HG02678 (cell line): ENCODE measurements around the gene FANCC.

ENCODE experiments used
- ATAC-seq: cut with Tn5 transposase; IDR thresholded peaks from one replicate; pipeline ENCODE4 v1.9.1; 2021; ENCODE audit warnings: mild to moderate bottlenecking, moderate library complexity; ENCODE audit not compliant: unreplicated experiment

FANCC gene

DNA sequence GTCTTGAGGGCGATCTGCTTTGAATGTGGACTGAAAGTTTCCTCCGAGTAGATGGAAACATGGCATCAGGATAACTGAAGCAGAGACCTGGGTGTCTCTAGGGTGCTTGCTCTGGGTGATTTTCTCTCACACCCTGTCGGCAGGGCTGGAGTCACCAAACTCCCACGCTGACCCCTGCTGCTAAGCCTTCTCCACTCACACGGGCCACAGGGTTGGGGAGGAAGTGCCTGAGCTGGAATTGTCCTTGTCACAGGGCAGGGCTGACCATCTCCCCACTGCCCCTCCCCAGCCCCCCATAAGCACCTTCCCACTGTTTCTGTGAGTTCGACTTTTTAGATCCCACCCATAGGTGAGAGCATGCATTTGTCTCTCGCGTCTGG lies 212.9 kb downstream of the FANCC start:
- no peak for ATAC-seq

- no peak for ATAC-seq
These were observed 213.5 kb downstream of the FANCC start for GRCh38 chr9:95103871-95104580.

DNA sequence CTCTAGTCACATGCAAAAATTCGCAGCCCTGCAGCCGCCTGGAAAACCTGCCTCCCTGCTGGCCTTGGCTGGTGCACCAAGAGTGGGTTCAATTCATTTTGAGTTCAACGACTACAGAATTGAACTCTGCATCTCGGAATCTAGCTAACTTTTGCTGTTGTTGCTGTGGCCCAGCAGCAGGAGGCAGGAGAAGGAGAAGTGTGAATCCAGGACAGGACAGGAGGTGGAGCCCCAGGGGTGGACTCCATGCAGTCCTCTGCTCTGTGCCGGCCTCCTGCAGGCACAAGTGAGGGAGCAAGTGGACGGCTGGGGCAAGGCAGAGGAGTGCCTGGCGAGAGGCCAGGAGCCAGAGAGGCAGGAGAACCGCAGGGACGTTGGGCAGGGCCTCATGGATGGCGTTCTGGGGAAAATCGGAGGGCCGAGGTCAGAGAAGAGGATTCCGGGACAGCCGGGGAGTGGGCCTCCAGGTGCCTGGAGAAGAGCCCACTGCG lies 214.2 kb downstream of the FANCC start:
- no peak for ATAC-seq

GRCh38 chr9:95102572-95102971 lies 214.9 kb downstream of the FANCC start:
- ATAC-seq = no peak

DNA sequence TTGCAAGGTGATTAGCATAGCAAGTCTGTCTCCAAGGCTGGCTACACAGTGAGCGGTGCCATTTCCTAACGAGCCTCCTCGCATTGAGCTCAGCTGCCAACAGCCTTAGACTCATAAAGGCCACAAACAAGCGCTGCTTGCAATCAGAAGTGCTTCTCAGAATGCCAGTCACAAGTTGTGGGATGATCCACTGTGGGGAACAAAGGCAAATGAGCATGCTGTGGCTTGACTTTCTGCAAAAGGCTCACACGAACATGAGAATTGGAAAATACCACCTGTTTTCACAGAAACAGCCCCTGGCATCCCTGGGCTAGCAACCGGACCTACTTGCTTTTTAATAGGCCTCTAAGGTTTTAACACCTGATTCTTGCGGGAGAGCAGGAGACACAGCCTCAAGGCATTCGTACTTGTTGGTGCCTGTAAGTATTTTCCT lies 215.5 kb downstream of the FANCC start:
- no peak for ATAC-seq

GRCh38 chr9:95101326-95101725 lies 216.2 kb downstream of the FANCC start:
- ATAC-seq = no peak

DNA sequence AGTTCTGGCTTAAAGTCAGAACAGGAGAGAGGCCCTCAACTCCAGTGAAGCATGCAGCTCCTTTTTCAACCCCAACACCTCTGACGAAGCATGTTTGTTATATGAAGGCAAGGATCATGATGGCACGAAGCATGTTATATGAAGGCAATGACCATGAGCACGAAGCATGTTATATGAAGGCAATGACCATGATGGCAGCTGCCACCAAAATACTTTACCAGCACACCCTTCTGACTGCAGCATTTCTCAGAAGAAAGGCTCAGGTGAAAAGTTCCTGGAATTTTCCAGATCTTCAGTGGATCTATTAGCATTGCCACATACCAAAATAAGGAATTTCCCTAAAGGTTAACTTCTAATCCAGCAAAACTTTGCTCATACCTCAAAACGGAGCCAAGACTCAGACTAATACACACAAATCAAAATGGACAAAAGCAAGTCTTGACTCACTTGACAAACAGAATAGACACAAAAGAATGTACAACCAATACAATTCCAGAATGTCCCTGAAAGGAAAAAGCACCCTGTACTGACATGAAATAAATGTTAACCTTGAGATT lies 217.4 kb downstream of the FANCC start:
- no peak for ATAC-seq

DNA sequence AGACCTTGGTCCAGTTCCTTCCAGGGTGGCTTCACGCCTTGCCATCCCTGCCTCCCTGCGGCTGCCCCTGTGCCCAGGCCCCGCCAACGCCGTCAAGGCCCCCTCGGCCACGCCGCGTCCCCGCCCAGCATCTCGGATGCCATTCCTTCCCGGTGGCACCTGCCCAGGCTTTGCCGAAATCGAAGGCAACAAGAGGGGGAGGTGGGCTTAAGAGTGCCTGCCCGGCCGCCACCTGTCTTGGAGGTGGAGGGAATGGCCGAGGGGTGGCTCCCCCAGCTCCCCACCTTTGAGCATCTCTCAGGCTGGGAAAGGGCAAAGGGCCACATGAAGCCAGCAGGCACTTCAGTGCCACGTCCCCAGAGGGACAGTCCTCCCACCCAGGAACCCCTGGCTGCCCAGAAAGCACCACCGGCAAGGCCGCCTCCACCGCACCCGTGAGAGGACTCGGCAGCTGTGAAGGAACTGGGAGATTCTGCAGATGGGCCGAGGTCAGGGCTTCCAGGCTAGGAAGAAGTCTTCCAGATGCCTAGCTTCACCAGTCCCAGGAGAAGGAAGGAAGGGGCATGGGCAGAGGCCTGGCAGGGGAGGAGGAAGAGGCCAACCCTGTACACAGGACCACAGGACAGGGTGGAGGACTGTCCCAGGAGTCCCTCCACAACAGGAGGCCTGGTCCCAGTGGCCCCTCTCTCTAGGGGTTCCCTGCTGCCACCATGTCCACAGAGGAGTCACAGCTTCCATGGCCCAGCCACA lies 218.0 kb downstream of the FANCC start:
- no peak for ATAC-seq

DNA sequence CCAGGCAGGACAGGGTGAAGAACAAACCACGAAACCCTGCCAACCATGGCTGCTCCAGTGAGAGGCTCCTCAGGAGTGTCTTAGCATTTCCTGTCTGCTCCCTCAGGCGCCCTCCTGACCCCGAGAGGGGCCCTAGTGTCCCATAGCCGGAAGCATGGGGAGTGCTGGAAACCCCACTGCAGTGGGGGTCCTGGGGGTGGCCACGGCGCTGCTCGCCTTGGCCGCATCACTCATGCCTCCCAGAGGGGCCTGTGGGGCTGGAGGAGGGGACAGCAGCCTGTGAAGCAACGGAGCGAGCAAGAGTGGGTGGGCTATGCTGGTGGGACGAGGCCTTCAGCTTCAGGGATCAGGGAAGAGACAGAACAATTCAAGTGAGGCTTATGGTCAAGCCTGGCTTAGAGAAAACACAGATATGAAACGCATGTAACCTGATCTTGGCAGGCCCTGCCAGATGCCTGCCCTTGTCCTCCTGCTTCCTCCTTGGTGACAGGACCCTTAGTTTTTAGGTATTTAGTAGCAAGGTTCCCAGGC lies 219.1 kb downstream of the FANCC start:
- no peak for ATAC-seq

DNA sequence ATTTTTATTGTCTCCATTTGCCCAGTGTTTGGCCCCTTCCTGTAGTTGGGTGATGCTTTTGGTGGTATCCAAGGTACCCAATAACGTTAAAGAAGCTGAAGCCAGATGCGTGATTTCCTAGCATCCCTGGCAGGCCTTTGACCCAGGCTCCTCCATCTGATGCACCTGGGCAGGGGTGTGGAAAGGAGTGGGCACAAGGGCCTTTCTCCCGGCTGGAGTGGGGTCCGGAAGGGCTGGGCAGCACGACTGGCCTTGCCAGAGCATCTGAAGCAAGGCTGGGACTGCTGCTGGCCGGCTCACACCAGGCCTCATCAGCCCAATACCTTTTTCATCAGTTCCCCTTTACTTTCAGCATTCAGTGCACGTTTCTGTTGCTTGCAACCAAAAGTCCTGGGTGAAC lies 220.2 kb downstream of the FANCC start:
- no peak for ATAC-seq

GRCh38 chr9:95096807-95097206 lies 220.7 kb downstream of the FANCC start:
- ATAC-seq = no peak

GRCh38 chr9:95096381-95096780 lies 221.1 kb downstream of the FANCC start:
- ATAC-seq = no peak

DNA sequence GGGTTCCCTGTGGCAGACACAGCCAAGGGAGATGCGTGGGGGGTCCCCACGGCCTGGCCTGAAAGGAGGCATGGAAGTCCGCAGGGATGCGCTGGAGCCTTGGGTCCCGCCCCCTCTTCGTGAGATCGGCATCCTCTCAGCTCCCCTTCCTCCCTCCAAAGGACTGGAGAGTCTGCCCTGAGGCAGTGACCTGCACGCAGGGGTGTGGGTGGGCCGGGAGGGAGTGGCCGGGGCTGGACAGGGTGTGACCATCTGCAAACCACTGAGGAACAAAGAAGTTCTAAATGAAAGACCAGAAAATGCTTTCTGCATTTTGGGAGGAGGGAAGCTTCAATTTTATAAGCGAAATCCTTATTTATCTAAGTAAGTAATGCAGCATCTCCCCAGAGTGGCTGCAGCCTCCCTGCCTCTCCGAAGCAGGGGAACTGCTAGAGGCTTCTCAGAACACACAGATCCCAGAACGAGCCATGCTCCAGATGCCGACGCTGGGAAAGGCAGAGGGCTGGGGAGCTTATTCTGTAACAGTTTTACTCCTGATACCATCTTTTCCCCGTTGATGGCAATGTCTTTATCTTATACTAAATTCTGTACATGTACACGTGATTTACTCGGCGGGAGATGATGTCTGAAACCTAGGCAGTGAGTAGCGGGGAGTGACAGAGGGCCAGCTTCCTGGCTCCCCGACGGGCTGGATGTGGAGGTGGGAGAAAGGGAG lies 221.7 kb downstream of the FANCC start:
- ATAC-seq = no peak

GRCh38 chr9:95094002-95094401 lies 223.5 kb downstream of the FANCC start:
- ATAC-seq = no peak

- no peak for ATAC-seq
These were observed 223.9 kb downstream of the FANCC start for GRCh38 chr9:95093586-95093985.

- ATAC-seq = no peak
These were observed 225.0 kb downstream of the FANCC start for GRCh38 chr9:95092262-95093072.

DNA sequence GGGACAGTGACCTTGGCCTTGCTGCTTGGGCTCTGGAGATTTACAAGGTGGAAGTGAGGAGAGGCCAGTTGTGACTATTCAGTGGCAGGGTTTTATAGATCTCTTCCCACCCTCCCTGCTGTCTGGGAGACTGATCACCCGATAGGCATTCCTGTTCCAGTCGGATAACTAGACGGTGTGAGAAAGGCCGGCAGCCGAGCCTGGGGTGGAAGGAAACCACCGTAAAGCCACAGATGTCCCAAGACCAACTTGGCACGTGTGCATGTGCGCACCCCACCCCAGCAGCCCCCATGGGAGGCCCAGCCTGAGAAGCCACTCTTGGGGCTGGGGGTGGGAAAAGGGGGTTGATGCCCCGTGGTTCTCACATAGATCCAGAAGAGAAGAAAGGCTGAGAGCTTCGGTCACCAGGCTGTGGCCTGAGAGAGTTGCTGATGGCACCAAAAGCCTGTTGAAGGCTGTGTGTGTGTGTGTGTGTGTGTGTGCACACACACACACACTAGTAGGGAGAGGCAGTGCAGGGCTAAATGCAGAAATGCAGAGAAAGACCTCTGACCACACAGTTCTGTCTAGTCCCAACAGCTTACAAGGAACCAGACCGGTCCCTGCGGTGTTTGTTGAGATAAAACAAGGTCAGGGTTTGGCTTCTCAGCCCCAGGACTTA lies 225.8 kb downstream of the FANCC start:
- ATAC-seq = no peak

- ATAC-seq = no peak
These were observed 226.5 kb downstream of the FANCC start for GRCh38 chr9:95090871-95091577.
